Ishikawa (cell line): Measurements from ENCODE around the gene CPNE1.

Experiments used
- CEBPB ChIP-seq: IDR thresholded peaks from 2 replicates; pipeline ENCODE4 v1.6.1; 2012
- CREB1 ChIP-seq: IDR thresholded peaks from 2 replicates; pipeline ENCODE4 v1.6.1; 2012; ENCODE audit warnings: low read depth
- EP300 ChIP-seq: IDR thresholded peaks from 2 replicates; pipeline ENCODE4 v1.6.1; 2012; ENCODE audit warnings: borderline replicate concordance
- FOXM1 ChIP-seq: IDR thresholded peaks from 2 replicates; pipeline ENCODE4 v1.6.1; 2012; ENCODE audit warnings: low read depth, borderline replicate concordance
- MAX ChIP-seq: IDR thresholded peaks from 2 replicates; pipeline ENCODE4 v1.6.1; 2012
- NFIC ChIP-seq: IDR thresholded peaks from 2 replicates; pipeline ENCODE4 v1.6.1; 2012
- RAD21 ChIP-seq: IDR thresholded peaks from 2 replicates; pipeline ENCODE4 v1.6.1; 2012; ENCODE audit warnings: low read depth
- REST ChIP-seq: IDR thresholded peaks from 2 replicates; pipeline ENCODE4 v1.6.1; 2012; ENCODE audit warnings: low read depth, mild to moderate bottlenecking
- TAF1 ChIP-seq: IDR thresholded peaks from 2 replicates; pipeline ENCODE4 v1.6.1; 2012; ENCODE audit warnings: low read depth, mild to moderate bottlenecking
- TEAD4 ChIP-seq: IDR thresholded peaks from 2 replicates; pipeline ENCODE4 v1.6.1; 2012
- USF1 ChIP-seq: IDR thresholded peaks from 2 replicates; pipeline ENCODE4 v1.6.1; 2012
- YY1 ChIP-seq: IDR thresholded peaks from 2 replicates; pipeline ENCODE4 v1.6.1; 2012; ENCODE audit warnings: low read depth
- ZBTB7A ChIP-seq: IDR thresholded peaks from 2 replicates; pipeline ENCODE4 v1.6.1; 2012; ENCODE audit warnings: low read depth

GRCh38 chr20:35630636-35631035 lies 34.1 kb downstream of the CPNE1 start:
- TF ChIP-seq RAD21 (no peak), YY1 (no peak), FOXM1 (no peak), REST (no peak), MAX (no peak), TAF1 (no peak), TEAD4 (no peak), CREB1 (no peak), USF1 (no peak), EP300 (no peak), ZBTB7A (no peak), NFIC (no peak), CEBPB (no peak)
